Measurements from ENCODE around the gene WIF1.

Gene WIF1

DNA sequence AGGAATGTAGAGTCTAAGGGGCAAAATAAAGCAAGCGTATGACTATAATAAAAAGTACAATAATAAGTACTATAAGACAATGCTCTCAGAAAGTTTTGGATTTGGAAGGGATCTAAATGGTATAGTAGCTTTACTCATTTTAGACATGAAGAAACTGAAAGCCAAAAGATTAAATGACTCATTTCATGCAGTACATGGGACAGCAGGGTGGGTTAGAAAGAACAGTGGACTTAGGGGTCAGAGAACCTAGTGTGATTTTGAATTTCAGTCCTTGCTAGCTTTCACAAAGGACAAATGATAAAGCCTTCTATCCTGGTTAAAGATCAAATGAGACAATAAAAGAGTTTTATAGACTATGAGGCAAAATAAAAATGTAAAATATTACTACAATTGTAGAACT, 41.5 kb upstream of the WIF1 start:
- no peak for TF ChIP-seq CTCF (IDR thresholded peaks at IDR 0.05; ENCODE audit: low read depth, low read length)
- no peak overlapping the region for H3K4me3 ChIP-seq (replicated peaks in 1 of 2; ENCODE audit: low read depth in 2 of 2, low read length in 2 of 2)
- DNase-seq (ENCODE audit: low read depth in 2 of 2), result no peak

- DNase-seq (ENCODE audit: low read depth in 2 of 2), result no peak
- no peak overlapping the region for H3K4me3 ChIP-seq (replicated peaks in 1 of 2; ENCODE audit: low read depth in 2 of 2, low read length in 2 of 2)
- TF ChIP-seq CTCF (IDR thresholded peaks at IDR 0.05; ENCODE audit: low read depth, low read length), result no peak
These were observed 36.0 kb upstream of the WIF1 start for GRCh38 chr12:65157091-65157490.

- no peak overlapping the region for H3K4me3 ChIP-seq (replicated peaks in 1 of 2; ENCODE audit: low read depth in 2 of 2, low read length in 2 of 2)
- DNase-seq (ENCODE audit: low read depth in 2 of 2), result peak; percentile 19 to 36
These were observed 35.3 kb upstream of the WIF1 start for GRCh38 chr12:65156366-65156841.

DNA sequence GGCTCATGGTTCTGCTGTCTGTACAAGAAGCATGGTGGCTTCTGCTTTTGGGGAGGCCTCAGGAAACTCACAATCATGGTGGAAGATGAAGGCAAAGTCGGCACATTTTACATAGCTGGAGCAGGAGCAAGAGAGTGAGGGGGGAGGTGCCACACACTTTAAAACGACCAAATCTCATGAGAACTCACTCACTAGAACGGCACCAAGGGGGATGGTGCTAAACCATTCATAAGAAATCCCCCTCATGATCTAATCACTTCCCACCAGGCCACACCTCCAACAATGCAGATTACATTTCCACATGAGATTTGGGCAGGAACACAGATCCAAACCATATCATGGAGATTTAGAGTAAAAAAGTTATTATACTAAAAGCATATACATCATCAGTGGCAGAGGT, 34.7 kb upstream of the WIF1 start:
- TF ChIP-seq CTCF (IDR thresholded peaks at IDR 0.05; ENCODE audit: low read depth, low read length), result no peak
- DNase-seq (ENCODE audit: low read depth in 2 of 2), result no peak
- H3K4me3 ChIP-seq (replicated peaks in 1 of 2; ENCODE audit: low read depth in 2 of 2, low read length in 2 of 2), result no peak overlapping the region

More at GRCh38 chr12:65156366-65156841, 35.3 kb upstream of the WIF1 start:
- TF ChIP-seq CTCF (IDR thresholded peaks at IDR 0.05; ENCODE audit: low read depth, low read length), result no peak

- peak; percentile 40 to 48 for DNase-seq (ENCODE audit: low read depth in 2 of 2)
- H3K4me3 ChIP-seq (replicated peaks in 1 of 2; ENCODE audit: low read depth in 2 of 2, low read length in 2 of 2), result no peak overlapping the region
- TF ChIP-seq CTCF (IDR thresholded peaks at IDR 0.05; ENCODE audit: low read depth, low read length), result no peak
These were observed 31.5 kb upstream of the WIF1 start for GRCh38 chr12:65152596-65152995.

DNA sequence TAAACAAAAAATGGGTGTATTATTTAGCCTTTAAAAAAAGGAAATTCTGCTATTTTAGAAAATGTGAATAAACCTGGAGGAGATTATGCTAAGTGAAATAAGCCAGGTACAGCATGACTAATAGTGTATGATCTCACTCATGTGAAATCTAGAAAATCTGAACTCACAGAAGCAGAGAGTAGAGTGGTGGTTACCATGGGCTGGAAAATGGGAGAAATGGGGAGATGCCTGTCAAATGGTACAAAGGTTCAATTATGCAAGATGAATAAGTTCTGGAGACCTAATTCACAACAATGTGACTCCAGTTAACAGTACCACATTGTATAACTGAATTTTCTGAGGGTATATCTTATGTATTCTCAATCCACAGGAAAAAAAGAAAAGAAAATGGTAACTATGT, 30.9 kb upstream of the WIF1 start:
- H3K4me3 ChIP-seq (replicated peaks in 1 of 2; ENCODE audit: low read depth in 2 of 2, low read length in 2 of 2), result no peak overlapping the region
- TF ChIP-seq CTCF (IDR thresholded peaks at IDR 0.05; ENCODE audit: low read depth, low read length), result no peak
- DNase-seq (ENCODE audit: low read depth in 2 of 2), result no peak

DNA sequence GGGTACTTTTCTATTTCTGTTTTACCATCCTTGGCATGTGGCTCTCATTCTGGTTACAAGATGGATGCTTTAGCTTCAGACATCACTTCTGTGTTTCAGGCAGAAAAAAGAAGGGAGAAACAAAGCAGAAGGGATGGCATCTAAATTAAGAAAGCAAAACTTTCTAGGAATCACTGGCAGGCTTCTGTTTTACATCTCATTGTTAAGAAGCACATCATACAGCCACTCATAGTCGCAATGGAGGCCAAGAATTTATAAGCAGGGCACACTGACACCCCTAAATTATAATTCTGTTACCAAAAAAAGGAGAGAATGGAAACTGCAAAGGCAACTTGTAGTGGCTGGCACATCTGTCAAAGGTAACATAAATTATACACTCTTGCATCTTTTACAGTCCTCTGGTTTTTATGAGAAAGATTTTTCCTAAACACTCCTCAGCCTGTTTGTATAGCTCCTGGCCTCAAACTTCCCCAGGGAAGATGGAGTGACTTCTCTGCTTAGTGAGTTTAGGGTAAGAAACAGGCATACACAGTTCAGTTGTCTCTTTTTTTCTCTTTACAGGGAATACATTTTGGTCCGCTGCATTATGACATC, 26.3 kb upstream of the WIF1 start:
- DNase-seq (ENCODE audit: low read depth in 2 of 2), result no peak
- TF ChIP-seq CTCF (IDR thresholded peaks at IDR 0.05; ENCODE audit: low read depth, low read length), result no peak
- H3K4me3 ChIP-seq (replicated peaks in 1 of 2; ENCODE audit: low read depth in 2 of 2, low read length in 2 of 2), result no peak overlapping the region

Measured in cardiac fibroblast (primary cell).